Kidney epithelial cell (primary cell): ENCODE data around the gene PRKCQ. TPM values are rescaled to one million over a fixed set of nuclear protein-coding genes. Genes with fewer than 3 reads are reported as not detected.

ENCODE experiments used
- DNase-seq: peaks from one replicate; pipeline ENCODE4 v3.0.0-alpha.2; 2010; ENCODE audit warnings: low read depth
- H3K27me3 ChIP-seq: 2 replicates; pipeline ENCODE4 v1.6.0; 2011; ENCODE audit warnings: low read length; ENCODE audit not compliant: control insufficient read depth, insufficient read depth
- H3K36me3 ChIP-seq: 2 replicates; pipeline ENCODE4 v1.5.1; 2011; ENCODE audit warnings: low read length; ENCODE audit not compliant: control insufficient read depth, insufficient read depth
- H3K4me3 ChIP-seq: 2 replicates; pipeline ENCODE4 v1.5.1; 2011; ENCODE audit warnings: low read depth, mild to moderate bottlenecking, control low read depth, low read length
- CTCF ChIP-seq: IDR thresholded peaks from 2 replicates; pipeline ENCODE4 v1.5.1; 2011; ENCODE audit warnings: mild to moderate bottlenecking, moderate library complexity, low read length, control low read depth, inconsistent platforms; ENCODE audit not compliant: insufficient read depth, poor library complexity, severe bottlenecking
- total RNA-seq: library from RNA; depleted of rRNA; stranded (reverse); fragments of >200 nt; gene quantifications from 2 replicates; pipeline ENCODE4 v1.2.3, GENCODE V29; 2015

PRKCQ gene
- total RNA-seq, 1 donor from 2014 or later: 8.1 TPM

- DNase-seq: no peak
- H3K4me3 ChIP-seq: no peak overlapping the region
- H3K36me3 ChIP-seq: no peaks in the 10 kb centered on the region
- peaks cover 2% of the 10 kb centered on the region for H3K27me3 ChIP-seq
- TF ChIP-seq CTCF: no peak
Measured at GRCh38 chr10:6400331-6400730, 179.7 kb downstream of the PRKCQ start.

- peaks cover 2% of the 10 kb centered on the region for H3K27me3 ChIP-seq
- no peak for TF ChIP-seq CTCF
- H3K4me3 ChIP-seq: no peak overlapping the region
- H3K36me3 ChIP-seq: no peaks in the 10 kb centered on the region
- no peak for DNase-seq
Measured at GRCh38 chr10:6399879-6400278, 180.2 kb downstream of the PRKCQ start.

- no peak for DNase-seq
- H3K27me3 ChIP-seq: peaks cover 2% of the 10 kb centered on the region
- H3K4me3 ChIP-seq: no peak overlapping the region
- no peaks in the 10 kb centered on the region for H3K36me3 ChIP-seq
- TF ChIP-seq CTCF: no peak
Measured at GRCh38 chr10:6399231-6399741, 180.8 kb downstream of the PRKCQ start.

- no peak for DNase-seq
- peaks cover 2% of the 10 kb centered on the region for H3K27me3 ChIP-seq
- no peak overlapping the region for H3K4me3 ChIP-seq
- no peaks in the 10 kb centered on the region for H3K36me3 ChIP-seq
- TF ChIP-seq CTCF: no peak
Measured at GRCh38 chr10:6398399-6398798, 181.7 kb downstream of the PRKCQ start.

- DNase-seq: no peak
- Histone ChIP-seq H3K27me3 (no peaks in the 10 kb centered on the region), H3K4me3 (no peak overlapping the region), H3K36me3 (no peaks in the 10 kb centered on the region)
- TF ChIP-seq CTCF: no peak
Measured at GRCh38 chr10:6396652-6397051, 183.4 kb downstream of the PRKCQ start.

- Histone ChIP-seq H3K27me3 (no peaks in the 10 kb centered on the region), H3K36me3 (no peaks in the 10 kb centered on the region), H3K4me3 (no peak overlapping the region)
- TF ChIP-seq CTCF: no peak
- DNase-seq: no peak
Measured at GRCh38 chr10:6396226-6396625, 183.8 kb downstream of the PRKCQ start.
